Measurements from ENCODE around the gene EDC4. TPM values are rescaled to one million over a fixed set of nuclear protein-coding genes. Genes with fewer than 3 reads are reported as not detected.

Gene EDC4
- total and polyA plus RNA-seq, 9 of the 15 experiments (the other 6 are each of a cell fraction or from before 2014, with no cell fraction given), result 1.1 to 131 (median 74.0) TPM

GRCh38 chr16:67841816-67842508 is 30.9 kb upstream of the EDC4 start, which contains the start of gene THAP11 (continued):
- TF ChIP-seq ZBTB34 (CRISPR knock-in tag; IDR thresholded peaks at IDR 0.05) (no peak), ZBTB49 (CRISPR knock-in tag; IDR thresholded peaks at IDR 0.05; ENCODE audit: borderline replicate concordance) (no peak), CGGBP1 (CRISPR knock-in tag; IDR thresholded peaks at IDR 0.05) (no peak), STAT5A (IDR thresholded peaks at IDR 0.05; ENCODE audit: borderline replicate concordance, low read length) (no peak), USF1 (CRISPR knock-in tag; IDR thresholded peaks at IDR 0.05) (peak; percentile 71), ZNF518B (CRISPR knock-in tag; IDR thresholded peaks at IDR 0.05) (no peak), POLR2H (tag; IDR thresholded peaks at IDR 0.05; ENCODE audit: low read depth) (no peak), ZNF318 (IDR thresholded peaks at IDR 0.05; ENCODE audit: borderline replicate concordance in 1 of 2, low read depth in 1 of 2) (no peak)
